HG02970 (cell line): ENCODE data around the gene AP2B1.
"Not testable (repeated sequence)": the region's sequence is repeated elsewhere in the genome, so short reads cannot be mapped to it uniquely, and the experiment has no call there.

Experiments
- ATAC-seq: cut with Tn5 transposase; IDR thresholded peaks from one replicate; pipeline ENCODE4 v1.9.1; 2021; ENCODE audit warnings: mild to moderate bottlenecking, moderate library complexity, moderate number of reproducible peaks; ENCODE audit not compliant: unreplicated experiment, low FRiP score

Gene AP2B1

DNA sequence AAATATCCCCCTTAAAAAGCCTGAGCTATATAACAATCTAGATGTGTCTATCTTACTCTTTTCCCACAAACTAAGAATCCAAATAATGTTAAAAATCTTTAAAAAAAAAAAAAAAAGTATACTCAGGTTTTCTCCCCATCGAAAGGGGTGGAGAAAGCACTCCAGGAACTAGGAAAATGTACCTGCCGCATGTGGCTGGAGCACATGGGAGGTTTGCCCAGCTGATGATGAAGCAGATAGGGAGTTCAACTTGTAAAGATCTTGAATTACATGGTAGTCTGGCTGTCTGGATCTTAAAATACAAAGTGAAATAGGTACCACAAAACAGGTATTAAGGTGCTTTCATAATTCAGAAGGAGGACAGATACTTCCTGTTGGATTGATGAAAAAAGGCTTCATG, 17.7 kb upstream of the AP2B1 start:
- ATAC-seq = no peak

DNA sequence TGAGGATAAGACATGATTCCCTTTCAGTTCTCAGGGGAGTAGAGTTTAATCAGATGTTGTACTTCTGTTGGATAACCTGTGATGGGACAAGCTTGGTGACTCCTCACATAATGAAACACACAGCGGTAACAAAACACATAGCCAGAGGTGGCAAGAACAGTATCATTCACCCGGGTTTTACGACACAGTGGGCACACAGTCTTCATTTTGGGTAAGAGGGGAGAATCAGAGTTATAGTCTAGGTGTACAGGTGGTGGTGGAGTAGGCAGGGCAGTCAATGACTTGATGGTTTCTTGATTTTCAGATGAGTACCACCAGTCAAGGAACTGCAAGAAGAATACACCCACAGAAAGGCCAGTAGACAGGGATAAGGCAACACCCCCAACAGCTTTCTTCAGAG, 11.4 kb upstream of the AP2B1 start:
- no peak for ATAC-seq

GRCh38 chr17:35577830-35578196, 9.3 kb upstream of the AP2B1 start:
- no peak for ATAC-seq

- peak; percentile 73 for ATAC-seq
Measured at GRCh38 chr17:35578197-35578928, 8.8 kb upstream of the AP2B1 start, which contains the start of gene PEX12. Gene PEX12, minus strand, starts transcription at chr17:35578571. Its CDS starts 550 bp downstream, at chr17:35578021.

- ATAC-seq = no peak
Measured at GRCh38 chr17:35578929-35579432, 8.1 kb upstream of the AP2B1 start.

DNA sequence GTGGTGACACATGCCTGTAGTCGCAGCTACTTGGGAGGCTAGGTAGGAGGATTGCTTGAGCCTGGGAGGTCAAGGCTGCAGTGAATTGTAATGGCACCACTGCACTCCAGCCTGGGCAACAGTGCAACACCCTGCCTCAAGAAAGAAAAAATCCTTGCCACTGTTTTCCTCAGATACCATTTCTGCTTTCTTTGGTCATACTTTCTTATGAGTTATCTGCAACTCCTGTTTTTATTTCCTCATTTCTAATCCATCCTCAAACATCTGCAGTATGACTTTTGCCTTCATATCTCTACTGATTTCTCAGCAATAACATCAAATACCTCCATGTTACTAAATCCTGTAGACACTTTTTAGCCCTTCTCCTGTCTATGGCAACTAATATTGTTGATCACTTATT, 3.1 kb upstream of the AP2B1 start:
- no peak for ATAC-seq

GRCh38 chr17:35586569-35587073, 501 bp upstream of the AP2B1 start:
- no peak for ATAC-seq

- no peak for ATAC-seq
Measured at GRCh38 chr17:35588196-35588920, 1.2 kb downstream of the AP2B1 start.

DNA sequence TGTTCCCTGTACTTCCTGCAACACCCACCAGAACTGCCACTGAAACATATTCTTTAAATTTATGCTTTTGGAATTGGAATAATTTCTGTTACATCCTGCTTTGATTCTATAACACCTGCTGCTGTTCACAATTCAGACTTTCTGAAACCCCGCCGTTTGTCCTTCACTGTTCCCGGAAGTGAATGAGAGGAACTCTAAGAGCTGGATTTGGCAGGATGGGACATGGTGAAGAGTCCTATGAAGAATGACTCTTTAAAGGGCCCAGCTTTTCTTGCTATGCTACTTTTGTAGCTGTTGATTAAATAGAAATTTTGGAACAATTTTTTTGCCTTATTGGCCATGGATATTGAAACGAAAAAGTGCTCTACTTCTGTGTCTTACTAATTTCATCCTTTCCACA, 8.9 kb downstream of the AP2B1 start:
- ATAC-seq = no peak

GRCh38 chr17:35596530-35597233, 9.6 kb downstream of the AP2B1 start:
- no peak for ATAC-seq

- no peak for ATAC-seq
Measured at GRCh38 chr17:35597604-35598003, 10.5 kb downstream of the AP2B1 start.

GRCh38 chr17:35603674-35604073, 16.6 kb downstream of the AP2B1 start:
- ATAC-seq = no peak

GRCh38 chr17:35605678-35606077, 18.6 kb downstream of the AP2B1 start:
- ATAC-seq = no peak

DNA sequence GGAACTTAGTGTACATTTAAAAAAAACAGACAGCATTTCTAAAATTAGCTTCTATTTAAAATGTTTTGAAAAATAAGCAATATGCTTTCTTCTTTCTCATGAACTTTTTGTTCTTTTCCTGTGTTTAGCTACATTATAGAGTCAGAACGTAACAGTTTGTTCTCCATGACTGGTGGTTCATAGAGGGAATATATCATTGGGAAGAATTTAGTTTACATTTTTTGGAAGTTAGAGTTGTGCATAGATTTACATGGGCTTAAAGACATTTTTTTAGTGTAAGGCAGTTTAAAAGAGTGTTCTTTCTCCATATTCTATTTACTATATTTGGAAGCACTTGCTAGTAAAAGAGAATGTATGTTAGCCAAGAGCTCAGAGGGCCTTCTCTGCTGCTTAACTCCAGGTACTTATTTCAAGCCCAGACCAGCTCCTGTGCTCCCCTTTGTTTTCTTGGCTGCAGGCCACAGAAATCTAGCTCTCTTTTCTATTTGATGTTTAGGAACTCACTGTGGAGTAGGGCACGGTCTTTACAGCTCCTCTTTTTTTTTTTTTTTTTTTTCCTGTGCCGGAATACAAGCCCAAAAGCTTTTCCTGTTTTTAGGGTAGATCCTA, 20.2 kb downstream of the AP2B1 start:
- ATAC-seq = no peak

- ATAC-seq = no peak
Measured at GRCh38 chr17:35609831-35610230, 22.7 kb downstream of the AP2B1 start.

- ATAC-seq = not testable (repeated sequence)
Measured at GRCh38 chr17:35610746-35611145, 23.6 kb downstream of the AP2B1 start.

- ATAC-seq = no peak
Measured at GRCh38 chr17:35612924-35613521, 25.9 kb downstream of the AP2B1 start.

DNA sequence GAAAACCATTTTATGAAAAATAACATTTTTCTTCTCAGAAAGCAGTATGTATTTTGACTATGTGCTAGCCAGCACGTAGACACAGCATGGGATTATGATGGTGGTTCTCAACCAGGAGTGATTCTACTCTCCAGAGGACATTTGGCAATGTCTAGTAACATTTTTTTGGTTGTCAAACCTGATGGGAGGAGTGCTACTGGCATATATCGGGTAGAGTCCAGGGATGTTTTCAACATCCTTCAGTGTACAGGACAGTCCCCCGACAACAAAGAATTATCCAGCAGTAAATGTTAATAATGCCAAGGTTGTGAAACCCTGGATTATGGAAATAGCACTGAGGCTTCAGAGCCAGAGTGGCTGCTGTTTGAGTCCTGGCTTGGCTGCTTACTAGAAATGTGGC, 27.7 kb downstream of the AP2B1 start:
- no peak for ATAC-seq

GRCh38 chr17:35616536-35616935, 29.4 kb downstream of the AP2B1 start:
- ATAC-seq = no peak

GRCh38 chr17:35617505-35617904, 30.4 kb downstream of the AP2B1 start:
- no peak for ATAC-seq
